ENCODE data around the gene CLDN20. TPM values are rescaled to one million over a fixed set of nuclear protein-coding genes. Genes with fewer than 3 reads are reported as not detected.
A peak's percentile ranks its signal among the peaks of the same experiment; 100 is the strongest.

Gene CLDN20
- total RNA-seq, 1 donor from 2014 or later = not detected

- no peak for TF ChIP-seq CTCF (IDR thresholded peaks at IDR 0.05)
- Histone ChIP-seq H3K9me3 (no peaks in the 10 kb centered on the region), H3K27me3 (no peaks in the 10 kb centered on the region), H3K36me3 (peaks cover 30% of the 10 kb centered on the region), H3K27ac (no peak overlapping the region), H3K4me3 (no peak overlapping the region), H3K4me1 (no peaks in the 10 kb centered on the region)
- intact Hi-C loops (cut with DNase I) = no loop called here
- no peak for DNase-seq
- no peak for ATAC-seq
Observed at GRCh38 chr6:155252581-155252980, 11.2 kb upstream of the CLDN20 start.

- no peak for TF ChIP-seq CTCF (IDR thresholded peaks at IDR 0.05)
- H3K36me3 ChIP-seq = peaks cover 37% of the 10 kb centered on the region
- intact Hi-C loops (cut with DNase I) = no loop called here
- no peak overlapping the region for H3K4me3 ChIP-seq
- no peaks in the 10 kb centered on the region for H3K27me3 ChIP-seq
- H3K4me1 ChIP-seq = no peaks in the 10 kb centered on the region
- H3K9me3 ChIP-seq = no peaks in the 10 kb centered on the region
- DNase-seq (no peak), ATAC-seq (peak; percentile 48)
- no peak overlapping the region for H3K27ac ChIP-seq
Observed at GRCh38 chr6:155253337-155253736, 10.5 kb upstream of the CLDN20 start.

GRCh38 chr6:155254139-155254538 lies 9.7 kb upstream of the CLDN20 start:
- H3K27me3 ChIP-seq = no peaks in the 10 kb centered on the region
- peaks cover 45% of the 10 kb centered on the region for H3K36me3 ChIP-seq
- DNase-seq = no peak
- no peaks in the 10 kb centered on the region for H3K9me3 ChIP-seq
- ATAC-seq = no peak
- no peak for TF ChIP-seq CTCF (IDR thresholded peaks at IDR 0.05)
- intact Hi-C loops (cut with DNase I) = no loop called here
- no peak overlapping the region for H3K27ac ChIP-seq
- H3K4me3 ChIP-seq = no peak overlapping the region
- H3K4me1 ChIP-seq = no peaks in the 10 kb centered on the region

- no peak for DNase-seq
Observed at GRCh38 chr6:155256122-155256795, 7.6 kb upstream of the CLDN20 start.

GRCh38 chr6:155257796-155258195 lies 6.0 kb upstream of the CLDN20 start:
- Histone ChIP-seq H3K27me3 (no peaks in the 10 kb centered on the region), H3K9me3 (no peaks in the 10 kb centered on the region), H3K36me3 (peaks cover 54% of the 10 kb centered on the region), H3K4me3 (no peak overlapping the region), H3K4me1 (no peaks in the 10 kb centered on the region), H3K27ac (no peak overlapping the region)
- ATAC-seq (no peak), DNase-seq (no peak)
- TF ChIP-seq CTCF (IDR thresholded peaks at IDR 0.05) = no peak
- intact Hi-C loops (cut with DNase I) = no loop called here

More at GRCh38 chr6:155256122-155256795, 7.6 kb upstream of the CLDN20 start:
- no peaks in the 10 kb centered on the region for H3K9me3 ChIP-seq
- no peaks in the 10 kb centered on the region for H3K4me1 ChIP-seq
- no peak for TF ChIP-seq CTCF (IDR thresholded peaks at IDR 0.05)
- no peak overlapping the region for H3K4me3 ChIP-seq
- intact Hi-C loops (cut with DNase I) = no loop called here
- no peaks in the 10 kb centered on the region for H3K27me3 ChIP-seq
- peaks cover 58% of the 10 kb centered on the region for H3K36me3 ChIP-seq
- H3K27ac ChIP-seq = no peak overlapping the region
- ATAC-seq = no peak

GRCh38 chr6:155259204-155259603 lies 4.6 kb upstream of the CLDN20 start:
- intact Hi-C loops (cut with DNase I) = no loop called here
- no peak for TF ChIP-seq CTCF (IDR thresholded peaks at IDR 0.05)
- Histone ChIP-seq H3K4me3 (no peak overlapping the region), H3K27ac (no peak overlapping the region), H3K9me3 (no peaks in the 10 kb centered on the region), H3K36me3 (peaks cover 46% of the 10 kb centered on the region), H3K27me3 (no peaks in the 10 kb centered on the region), H3K4me1 (no peaks in the 10 kb centered on the region)
- ATAC-seq (no peak), DNase-seq (no peak)
